ENCODE results near the gene UBE2O.

The UBE2O gene

GRCh38 chr17:76398523-76399174 lies 54.3 kb downstream of the UBE2O start:
- no peak overlapping the region for H3K4me3 ChIP-seq (ENCODE audit: low read length)
- no peak for TF ChIP-seq ZNF274 (IDR thresholded peaks at IDR 0.05; ENCODE audit: low read depth, low read length)

- H3K4me3 ChIP-seq (ENCODE audit: low read length): no peak overlapping the region
- no peak for TF ChIP-seq ZNF274 (IDR thresholded peaks at IDR 0.05; ENCODE audit: low read depth, low read length)
These were observed 55.0 kb downstream of the UBE2O start for GRCh38 chr17:76397687-76398522.

DNA sequence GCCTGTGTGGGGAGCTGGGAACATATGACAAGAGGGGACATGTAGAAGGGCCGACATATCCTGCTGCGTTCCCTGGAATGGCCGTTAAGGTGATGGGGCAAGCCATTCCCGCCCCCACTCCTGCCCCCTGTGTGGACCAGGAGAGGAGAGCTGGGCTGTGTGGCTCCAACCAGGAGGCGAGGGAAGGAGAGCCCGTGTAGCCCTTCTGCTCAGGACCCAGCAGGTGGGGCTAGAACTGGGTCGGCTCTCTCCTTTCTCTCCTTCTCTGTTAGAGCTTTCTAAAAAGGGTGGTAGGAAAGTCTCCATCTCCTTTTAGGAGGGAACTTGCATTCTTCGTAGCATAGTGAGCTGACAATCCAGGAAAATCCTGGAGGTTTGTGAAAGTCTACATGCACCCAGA lies 55.8 kb downstream of the UBE2O start:
- TF ChIP-seq ZNF274 (IDR thresholded peaks at IDR 0.05; ENCODE audit: low read depth, low read length): no peak
- H3K4me3 ChIP-seq (ENCODE audit: low read length): no peak overlapping the region

GRCh38 chr17:76395980-76396379 lies 57.0 kb downstream of the UBE2O start:
- no peak for TF ChIP-seq ZNF274 (IDR thresholded peaks at IDR 0.05; ENCODE audit: low read depth, low read length)
- no peak overlapping the region for H3K4me3 ChIP-seq (ENCODE audit: low read length)

GRCh38 chr17:76394166-76394565 lies 58.8 kb downstream of the UBE2O start:
- no peak for TF ChIP-seq ZNF274 (IDR thresholded peaks at IDR 0.05; ENCODE audit: low read depth, low read length)
- no peak overlapping the region for H3K4me3 ChIP-seq (ENCODE audit: low read length)

- no peak for TF ChIP-seq ZNF274 (IDR thresholded peaks at IDR 0.05; ENCODE audit: low read depth, low read length)
- H3K4me3 ChIP-seq (ENCODE audit: low read length): no peak overlapping the region
These were observed 61.7 kb downstream of the UBE2O start for GRCh38 chr17:76391200-76391715.

- no peak overlapping the region for H3K4me3 ChIP-seq (ENCODE audit: low read length)
- no peak for TF ChIP-seq ZNF274 (IDR thresholded peaks at IDR 0.05; ENCODE audit: low read depth, low read length)
These were observed 62.9 kb downstream of the UBE2O start for GRCh38 chr17:76390003-76390421.

GRCh38 chr17:76388966-76389888 lies 63.7 kb downstream of the UBE2O start:
- no peak overlapping the region for H3K4me3 ChIP-seq (ENCODE audit: low read length)
- TF ChIP-seq ZNF274 (IDR thresholded peaks at IDR 0.05; ENCODE audit: low read depth, low read length): no peak

GRCh38 chr17:76386966-76387765 lies 65.8 kb downstream of the UBE2O start:
- no peak overlapping the region for H3K4me3 ChIP-seq (ENCODE audit: low read length)
- no peak for TF ChIP-seq ZNF274 (IDR thresholded peaks at IDR 0.05; ENCODE audit: low read depth, low read length)

DNA sequence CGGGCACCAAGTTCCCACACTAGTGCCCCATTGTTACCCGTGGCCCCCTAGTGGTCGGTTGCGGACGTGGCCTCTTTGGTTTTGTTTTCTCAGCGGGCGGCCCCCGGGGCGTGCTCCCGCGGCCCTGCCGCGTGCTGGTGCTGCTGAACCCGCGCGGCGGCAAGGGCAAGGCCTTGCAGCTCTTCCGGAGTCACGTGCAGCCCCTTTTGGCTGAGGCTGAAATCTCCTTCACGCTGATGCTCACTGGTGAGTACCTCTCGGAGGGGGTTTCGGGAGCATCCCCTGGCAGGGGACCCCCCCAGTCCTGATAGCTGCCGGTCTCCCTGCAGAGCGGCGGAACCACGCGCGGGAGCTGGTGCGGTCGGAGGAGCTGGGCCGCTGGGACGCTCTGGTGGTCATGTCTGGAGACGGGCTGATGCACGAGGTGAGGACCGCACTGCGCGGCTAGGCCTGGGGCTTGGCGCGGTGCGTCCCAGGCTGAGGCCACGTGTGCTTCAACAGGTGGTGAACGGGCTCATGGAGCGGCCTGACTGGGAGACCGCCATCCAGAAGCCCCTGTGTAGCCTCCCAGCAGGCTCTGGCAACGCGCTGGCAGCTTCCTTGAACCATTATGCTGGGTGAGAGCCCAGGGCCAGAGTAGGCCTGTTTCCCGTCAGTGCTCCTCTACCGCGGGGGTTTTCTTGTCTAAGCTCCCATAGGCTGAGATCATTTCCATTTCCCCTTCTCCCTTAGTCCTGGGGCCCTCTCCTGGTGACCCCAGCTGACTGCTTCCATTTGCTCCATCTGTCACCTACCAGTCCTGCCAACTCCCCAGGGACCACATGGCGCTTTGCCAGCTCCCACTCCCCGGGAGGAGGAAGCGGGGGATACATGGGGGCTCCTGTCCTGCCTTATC lies 66.8 kb downstream of the UBE2O start:
- TF ChIP-seq ZNF274 (IDR thresholded peaks at IDR 0.05; ENCODE audit: low read depth, low read length): no peak
- no peak overlapping the region; the same call in 1 of the 2 replicates for H3K4me3 ChIP-seq (ENCODE audit: low read length)

DNA sequence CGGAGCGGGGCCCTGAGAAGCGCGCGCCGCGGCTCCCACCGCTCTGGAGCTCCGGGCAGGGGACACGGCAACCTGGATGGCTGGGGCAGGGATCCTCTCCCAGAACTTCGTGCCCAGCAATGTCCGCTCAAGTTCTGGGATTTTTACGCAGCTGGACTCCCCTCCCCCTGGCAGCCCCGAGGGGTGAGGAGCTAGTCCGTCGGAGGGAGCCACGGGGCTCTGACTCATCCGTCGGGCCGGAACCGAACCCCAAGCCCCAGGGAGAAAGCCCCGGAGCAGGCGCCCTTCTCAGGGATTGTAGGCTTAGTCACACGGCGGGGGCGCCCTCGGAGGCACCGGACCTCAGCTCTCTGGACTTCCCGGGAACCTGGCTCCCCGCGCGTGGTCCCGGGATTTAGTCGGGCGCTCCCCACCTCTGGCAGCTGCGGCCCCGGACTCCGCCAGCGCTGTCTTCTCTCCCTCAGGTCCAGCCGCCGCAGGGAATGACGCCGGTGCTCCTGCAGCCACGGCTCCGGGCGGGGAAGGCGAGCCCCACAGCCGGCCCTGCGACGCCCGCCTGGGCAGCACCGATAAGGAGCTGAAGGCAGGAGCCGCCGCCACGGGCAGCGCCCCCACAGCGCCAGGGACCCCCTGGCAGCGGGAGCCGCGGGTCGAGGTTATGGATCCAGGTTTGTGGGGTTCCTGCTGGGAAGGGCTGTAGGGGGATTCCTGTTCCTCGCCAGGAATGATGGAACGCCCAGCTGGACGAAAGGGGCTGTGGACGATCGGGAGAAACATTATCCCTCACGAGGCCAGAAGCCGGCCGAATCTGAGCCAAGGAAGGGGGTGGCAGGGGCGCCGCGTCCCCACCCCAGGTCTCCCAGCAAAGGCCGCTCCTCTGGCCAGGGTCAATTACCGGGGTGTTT lies 67.7 kb downstream of the UBE2O start:
- H3K4me3 ChIP-seq (ENCODE audit: low read length): peak overlapping the region; percentile 56; the same call in 1 of the 2 replicates
- TF ChIP-seq ZNF274 (IDR thresholded peaks at IDR 0.05; ENCODE audit: low read depth, low read length): no peak
